ENCODE measurements around the gene THAP12. TPM values are rescaled to one million over a fixed set of nuclear protein-coding genes. Genes with fewer than 3 reads are reported as not detected.

Gene THAP12
- total RNA-seq, 2 experiments from 2014 or later = 50.3 TPM

- ChIA-PET CTCF (interaction anchor here (1.4 kb wide), 1 partner anchor 130 kb away, joined by 7 read pairs; no protein-coding TSS in a partner anchor), POLR2A (no interaction called here)
- Mint-ChIP-seq H3K4me1 (ENCODE audit: low read depth) (peaks cover 8% of the 10 kb centered on the region), H3K27ac (no peak overlapping the region), H3K4me3 (no peak overlapping the region), H3K27me3 (no peaks in the 10 kb centered on the region), H3K9me3 (peaks cover 10% of the 10 kb centered on the region), H3K36me3 (ENCODE audit: low read depth) (peaks cover 2% of the 10 kb centered on the region)
- DNase-seq (no peak), ATAC-seq (no peak)
- intact Hi-C loops (cut with micrococcal nuclease) = no loop called here
- TF ChIP-seq CTCF (IDR thresholded peaks at IDR 0.05) = no peak
Measured at GRCh38 chr11:76337923-76338322, 43.0 kb downstream of the THAP12 start.

GRCh38 chr11:76337469-76337868, 43.5 kb downstream of the THAP12 start:
- H3K9me3 Mint-ChIP-seq = peaks cover 10% of the 10 kb centered on the region
- H3K27ac Mint-ChIP-seq = no peak overlapping the region
- intact Hi-C loops (cut with micrococcal nuclease) = no loop called here
- ATAC-seq (no peak), DNase-seq (no peak)
- ChIA-PET CTCF (no interaction called here), POLR2A (no interaction called here)
- no peak overlapping the region for H3K4me3 Mint-ChIP-seq
- H3K36me3 Mint-ChIP-seq (ENCODE audit: low read depth) = peaks cover 2% of the 10 kb centered on the region
- peaks cover 8% of the 10 kb centered on the region for H3K4me1 Mint-ChIP-seq (ENCODE audit: low read depth)
- no peaks in the 10 kb centered on the region for H3K27me3 Mint-ChIP-seq
- TF ChIP-seq CTCF (IDR thresholded peaks at IDR 0.05) = no peak

- no peak overlapping the region for H3K4me3 Mint-ChIP-seq
- H3K9me3 Mint-ChIP-seq = peaks cover 10% of the 10 kb centered on the region
- no peaks in the 10 kb centered on the region for H3K27me3 Mint-ChIP-seq
- no peak for TF ChIP-seq CTCF (IDR thresholded peaks at IDR 0.05)
- H3K36me3 Mint-ChIP-seq (ENCODE audit: low read depth) = peaks cover 2% of the 10 kb centered on the region
- POLR2A ChIA-PET = no interaction called here
- H3K27ac Mint-ChIP-seq = no peak overlapping the region
- H3K4me1 Mint-ChIP-seq (ENCODE audit: low read depth) = peaks cover 8% of the 10 kb centered on the region
- no peak for ATAC-seq
- CTCF ChIA-PET = no interaction called here
- intact Hi-C loops (cut with micrococcal nuclease) = no loop called here
- DNase-seq = no peak
Measured at GRCh38 chr11:76336597-76336996, 44.3 kb downstream of the THAP12 start.

GRCh38 chr11:76335842-76336241, 45.1 kb downstream of the THAP12 start:
- POLR2A ChIA-PET = no interaction called here
- Mint-ChIP-seq H3K9me3 (peaks cover 10% of the 10 kb centered on the region), H3K36me3 (ENCODE audit: low read depth) (peaks cover 2% of the 10 kb centered on the region), H3K27ac (no peak overlapping the region), H3K4me1 (ENCODE audit: low read depth) (peaks cover 8% of the 10 kb centered on the region), H3K4me3 (no peak overlapping the region), H3K27me3 (no peaks in the 10 kb centered on the region)
- no peak for TF ChIP-seq CTCF (IDR thresholded peaks at IDR 0.05)
- CTCF ChIA-PET = no interaction called here
- intact Hi-C loops (cut with micrococcal nuclease) = no loop called here
- DNase-seq = no peak
- no peak for ATAC-seq

- H3K27ac Mint-ChIP-seq = no peak overlapping the region
- intact Hi-C loops (cut with micrococcal nuclease) = no loop called here
- POLR2A ChIA-PET = no interaction called here
- ATAC-seq = no peak
- H3K27me3 Mint-ChIP-seq = no peaks in the 10 kb centered on the region
- H3K9me3 Mint-ChIP-seq = peaks cover 10% of the 10 kb centered on the region
- H3K4me1 Mint-ChIP-seq (ENCODE audit: low read depth) = peaks cover 8% of the 10 kb centered on the region
- H3K4me3 Mint-ChIP-seq = no peak overlapping the region
- DNase-seq = no peak
- peaks cover 2% of the 10 kb centered on the region for H3K36me3 Mint-ChIP-seq (ENCODE audit: low read depth)
- no peak for TF ChIP-seq CTCF (IDR thresholded peaks at IDR 0.05)
- CTCF ChIA-PET = no interaction called here
Measured at GRCh38 chr11:76334826-76335389, 46.0 kb downstream of the THAP12 start.
